HCT116 (cell line): ENCODE measurements around the gene NAGPA. TPM values are rescaled to one million over a fixed set of nuclear protein-coding genes. Genes with fewer than 3 reads are reported as not detected.

Source experiments
- ATAC-seq: fragments of 200-7000 bp; cut with Tn5 transposase; 2 replicates; pipeline ENCODE4 v1.9.1; 2020; ENCODE audit warnings: mild to moderate bottlenecking, moderate library complexity
- BruUV-seq: library from RNA; stranded (reverse); fragments of 400-500 nt; replicated peaks from 2 replicates; lab custom pipeline; 2021; lab: Mats Ljungman, UMichigan
- CTCF ChIA-PET: fragments of 300-600 bp; sonication (Branson Sonifier 250); formaldehyde crosslinking; loops from one replicate; lab custom pipeline; 2021; ENCODE audit warnings: antibody characterized with exemption; lab: Charles Lee
- POLR2A ChIA-PET: fragments of 300-600, 350-600 bp; sonication (Branson Sonifier 250); formaldehyde crosslinking; loops from one replicate; lab custom pipeline; 2021; ENCODE audit warnings: antibody characterized with exemption; lab: Charles Lee
- RAD21 ChIA-PET, 2 experiments: fragments of 300-600 bp; sonication (Branson Sonifier 250); formaldehyde crosslinking; loops; one replicate each; lab custom pipeline; 2023; ENCODE audit warnings: low total read pairs in 2 of 2; ENCODE audit not compliant: uncharacterized antibody in 2 of 2, unreplicated experiment in 2 of 2, low non-redundant PET in 1 of 2; lab: Charles Lee
- DNase-seq: peaks from one replicate; pipeline ENCODE4 v3.0.0-alpha.2; 2010; ENCODE audit warnings: low read depth, low spot score
- H2AFZ ChIP-seq: fragments of 200-600 bp; shearing (Covaris generic), sonication (generic); 2 replicates; pipeline ENCODE4 v1.6.1; 2017; ENCODE audit warnings: low read depth, mixed run types, mixed read lengths, antibody characterized with exemption, low read length; ENCODE audit not compliant: poor library complexity, severe bottlenecking
- H3K27ac ChIP-seq: 2 replicates; pipeline ENCODE4 v1.5.1; 2012; ENCODE audit warnings: low read depth, low read length
- H3K27me3 ChIP-seq: fragments of 200-600 bp; sonication (generic); 2 replicates; pipeline ENCODE4 v1.6.1; 2016; ENCODE audit warnings: mixed run types, low read length, mixed read lengths; ENCODE audit not compliant: insufficient read depth
- H3K36me3 ChIP-seq, 2 experiments: fragments of 200-500 bp in 1 of 2; fragments of 200-600 bp in 1 of 2; sonication (Bioruptor generic) in 1 of 2; sonication (generic) in 1 of 2; 2 replicates each; pipeline versions ENCODE4 v1.5.1 to v1.6.1; 2014 to 2016; ENCODE audit warnings: low read length in 2 of 2, inconsistent platforms in 1 of 2, mixed read lengths in 1 of 2, mixed run types in 1 of 2; ENCODE audit not compliant: insufficient read depth in 2 of 2, control insufficient read depth in 1 of 2
- H3K4me1 ChIP-seq, 2 experiments: fragments of 200-600 bp in 1 of 2; sonication (generic) in 1 of 2; 2 replicates each; pipeline versions ENCODE4 v1.5.1 to v1.6.1; 2012 to 2017; ENCODE audit warnings: low read length in 2 of 2, inconsistent platforms in 1 of 2, mild to moderate bottlenecking in 1 of 2, mixed read lengths in 1 of 2, mixed run types in 1 of 2, moderate library complexity in 1 of 2; ENCODE audit not compliant: insufficient read depth in 2 of 2, control insufficient read depth in 1 of 2
- H3K4me2 ChIP-seq: fragments of 200-600 bp; sonication (generic); 2 replicates; pipeline ENCODE4 v1.6.1; 2017; ENCODE audit warnings: mixed run types, low read length, mixed read lengths
- H3K4me3 ChIP-seq, 2 experiments: fragments of 200-600 bp in 1 of 2; sonication (generic) in 1 of 2; replicated peaks in 1 of 2; 2 replicates each; pipeline ENCODE4 v1.5.1; 2011 to 2016; ENCODE audit warnings: low read length in 2 of 2, control low read depth in 1 of 2, low read depth in 1 of 2, mild to moderate bottlenecking in 1 of 2, mixed read lengths in 1 of 2, mixed run types in 1 of 2
- H3K79me2 ChIP-seq: fragments of 200-600 bp; sonication (generic); 2 replicates; pipeline ENCODE4 v1.6.1; 2017; ENCODE audit warnings: mild to moderate bottlenecking, mixed run types, low read length, moderate library complexity, mixed read lengths; ENCODE audit not compliant: insufficient read depth
- H3K9ac ChIP-seq: fragments of 200-600 bp; sonication (generic); 2 replicates; pipeline ENCODE4 v1.6.1; 2016; ENCODE audit warnings: low read length, mixed read lengths
- H3K9me2 ChIP-seq: fragments of 200-600 bp; sonication (generic), shearing (Covaris generic); 2 replicates; pipeline ENCODE4 v1.6.1; 2017; ENCODE audit warnings: mixed run types, mild to moderate bottlenecking, moderate library complexity; ENCODE audit not compliant: insufficient read depth
- H3K9me3 ChIP-seq, 2 experiments: fragments of 200-500 bp in 1 of 2; fragments of 200-600 bp in 1 of 2; sonication (Bioruptor generic) in 1 of 2; sonication (generic) in 1 of 2; 2 replicates each; pipeline ENCODE4 v1.6.1; 2014 to 2017; ENCODE audit warnings: low read length in 2 of 2, mixed read lengths in 2 of 2, inconsistent platforms in 1 of 2, low read depth in 1 of 2, mild to moderate bottlenecking in 1 of 2, mixed run types in 1 of 2, moderate library complexity in 1 of 2; ENCODE audit not compliant: control insufficient read depth in 1 of 2, insufficient read depth in 1 of 2
- H4K20me1 ChIP-seq: fragments of 200-600 bp; sonication (generic), shearing (Covaris generic); 2 replicates; pipeline ENCODE4 v1.6.1; 2017; ENCODE audit warnings: mixed run types, mild to moderate bottlenecking, moderate library complexity; ENCODE audit not compliant: insufficient read depth
- CEBPB ChIP-seq: IDR thresholded peaks from 2 replicates; pipeline ENCODE4 v1.6.1; 2012; ENCODE audit warnings: low read depth
- EGR1 ChIP-seq: IDR thresholded peaks from 2 replicates; pipeline ENCODE4 v1.6.1; 2012; ENCODE audit warnings: low read depth
- ELF1 ChIP-seq: IDR thresholded peaks from 2 replicates; pipeline ENCODE4 v1.6.1; 2012; ENCODE audit warnings: low read depth, borderline replicate concordance
- EZH2 ChIP-seq: fragments of 200-600 bp; sonication (generic); IDR thresholded peaks from 2 replicates; pipeline ENCODE4 v1.6.1; 2017; ENCODE audit warnings: antibody characterized with exemption, mixed run types
- EZH2phosphoT487 ChIP-seq: fragments of 200-600 bp; IDR thresholded peaks from 2 replicates; pipeline ENCODE4 v1.6.1; 2018; ENCODE audit warnings: antibody characterized with exemption, borderline replicate concordance
- FOSL1 ChIP-seq: IDR thresholded peaks from 2 replicates; pipeline ENCODE4 v1.6.1; 2012; ENCODE audit warnings: low read depth
- POLR2A ChIP-seq: IDR thresholded peaks from 2 replicates; pipeline ENCODE4 v1.7.0; 2011; ENCODE audit warnings: borderline replicate concordance; ENCODE audit not compliant: insufficient read depth, insufficient read length; ENCODE audit errors: extremely low read depth
- POLR2AphosphoS5 ChIP-seq: IDR thresholded peaks from 2 replicates; pipeline ENCODE4 v1.6.1; 2011; ENCODE audit warnings: mild to moderate bottlenecking, low read depth, low read length, moderate library complexity
- RAD21 ChIP-seq: IDR thresholded peaks from 2 replicates; pipeline ENCODE4 v1.6.1; 2012; ENCODE audit warnings: low read depth, mild to moderate bottlenecking
- SIN3A ChIP-seq: IDR thresholded peaks from 2 replicates; pipeline ENCODE4 v1.6.1; 2012; ENCODE audit warnings: low read depth
- SP1 ChIP-seq: IDR thresholded peaks from 2 replicates; pipeline ENCODE4 v1.6.1; 2012; ENCODE audit warnings: low read depth
- SRF ChIP-seq: IDR thresholded peaks from 2 replicates; pipeline ENCODE4 v1.6.1; 2012; ENCODE audit warnings: low read depth
- TCF7L2 ChIP-seq: IDR thresholded peaks from 2 replicates; pipeline ENCODE4 v1.7.0; 2011; ENCODE audit warnings: borderline replicate concordance, inconsistent platforms; ENCODE audit not compliant: insufficient read depth, insufficient read length; ENCODE audit errors: extremely low read depth
- ZFX ChIP-seq: fragments of 450-650 bp; IDR thresholded peaks from 2 replicates; pipeline ENCODE4 v1.6.1; 2017
- ZNF274 ChIP-seq: fragments of 200-500 bp; sonication (Bioruptor generic); IDR thresholded peaks from 2 replicates; pipeline ENCODE4 v1.6.1; 2014; ENCODE audit warnings: mild to moderate bottlenecking, low read depth, low read length, inconsistent platforms
- intact Hi-C: fragments of 100-400 bp; cut with micrococcal nuclease; formaldehyde crosslinking; loops from 2 replicates; pipeline ENCODE4 v1.10.0; 2022
- total RNA-seq: library from RNA; stranded (reverse); gene quantifications from one replicate; pipeline ENCODE4 v1.2.1, GENCODE V29; 2021; ENCODE audit not compliant: unreplicated experiment
- TF ChIP-seq, protein P1 (sequence below): IDR thresholded peaks from 2 replicates; pipeline ENCODE4 v1.6.1; 2012
- TF ChIP-seq, protein P2 (sequence below): IDR thresholded peaks from 2 replicates; pipeline ENCODE4 v1.6.1; 2012; ENCODE audit warnings: low read depth
- TF ChIP-seq, protein P3 (sequence below), 3 experiments: fragments of 200-600 bp in 1 of 3; sonication (generic) in 1 of 3; IDR thresholded peaks in 2 of 3; conservative IDR thresholded peaks in 1 of 3; 2 replicates each; pipeline ENCODE4 v1.5.1; 2012 to 2017; ENCODE audit warnings: low read depth in 2 of 3, low read length in 2 of 3, antibody characterized with exemption in 1 of 3, borderline replicate concordance in 1 of 3, control low read depth in 1 of 3, mild to moderate bottlenecking in 1 of 3, mixed read lengths in 1 of 3, mixed run types in 1 of 3, moderate library complexity in 1 of 3; ENCODE audit not compliant: insufficient read depth in 1 of 3
- TF ChIP-seq, protein P4 (sequence below): IDR thresholded peaks from 2 replicates; pipeline ENCODE4 v1.6.1; 2012

Gene NAGPA
- total RNA-seq, 1 experiment from 2014 or later: 17.5 TPM

DNA sequence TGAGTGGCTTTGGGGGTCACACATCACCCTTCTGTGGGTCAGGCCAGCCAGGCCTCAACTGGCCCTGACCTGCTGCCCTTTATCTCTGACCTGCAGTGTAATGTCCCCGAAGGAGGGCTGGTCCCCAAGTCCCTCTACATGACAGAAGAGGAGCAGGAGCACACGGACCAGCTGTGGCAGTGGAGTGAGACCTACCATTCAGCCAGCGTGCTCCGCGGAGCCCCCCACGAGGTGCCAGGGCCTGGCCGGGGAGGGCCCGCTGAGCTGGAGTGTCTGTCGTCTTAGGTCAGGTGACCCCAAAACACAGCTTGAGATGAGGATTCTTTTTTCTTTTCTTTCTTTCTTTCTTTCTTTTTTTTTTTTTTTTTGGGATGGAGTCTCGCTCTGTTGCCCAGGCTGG lies 26.5 kb downstream of the NAGPA start:
- Histone ChIP-seq H2AFZ (no peak overlapping the region), H3K27me3 (no peaks in the 10 kb centered on the region; the same call in 1 of the 2 replicates), H3K9ac (no peak overlapping the region), H3K4me1 (no peaks in the 10 kb centered on the region), H3K9me3 (no peaks in the 10 kb centered on the region)
- intact Hi-C loops: no loop called here
- BruUV-seq: no TSS peak
- DNase-seq: no peak
- CTCF ChIA-PET: interaction anchor here (0.6 kb wide), 1 partner anchor 12 kb away, joined by 3 read pairs; no protein-coding TSS in a partner anchor
- ATAC-seq: no peak
- RAD21 ChIA-PET: no interaction called here
- TF ChIP-seq ELF1 (no peak), POLR2A (no peak), RAD21 (no peak), EZH2phosphoT487 (no peak), ZNF274 (no peak), SRF (no peak), EGR1 (no peak), CEBPB (no peak), ZFX (no peak), POLR2AphosphoS5 (no peak), TCF7L2 (no peak), SIN3A (no peak), SP1 (no peak), EZH2 (no peak), FOSL1 (no peak)
- TF ChIP-seq, protein P1, sequence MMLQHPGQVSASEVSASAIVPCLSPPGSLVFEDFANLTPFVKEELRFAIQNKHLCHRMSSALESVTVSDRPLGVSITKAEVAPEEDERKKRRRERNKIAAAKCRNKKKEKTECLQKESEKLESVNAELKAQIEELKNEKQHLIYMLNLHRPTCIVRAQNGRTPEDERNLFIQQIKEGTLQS: no peak
- TF ChIP-seq, protein P2, sequence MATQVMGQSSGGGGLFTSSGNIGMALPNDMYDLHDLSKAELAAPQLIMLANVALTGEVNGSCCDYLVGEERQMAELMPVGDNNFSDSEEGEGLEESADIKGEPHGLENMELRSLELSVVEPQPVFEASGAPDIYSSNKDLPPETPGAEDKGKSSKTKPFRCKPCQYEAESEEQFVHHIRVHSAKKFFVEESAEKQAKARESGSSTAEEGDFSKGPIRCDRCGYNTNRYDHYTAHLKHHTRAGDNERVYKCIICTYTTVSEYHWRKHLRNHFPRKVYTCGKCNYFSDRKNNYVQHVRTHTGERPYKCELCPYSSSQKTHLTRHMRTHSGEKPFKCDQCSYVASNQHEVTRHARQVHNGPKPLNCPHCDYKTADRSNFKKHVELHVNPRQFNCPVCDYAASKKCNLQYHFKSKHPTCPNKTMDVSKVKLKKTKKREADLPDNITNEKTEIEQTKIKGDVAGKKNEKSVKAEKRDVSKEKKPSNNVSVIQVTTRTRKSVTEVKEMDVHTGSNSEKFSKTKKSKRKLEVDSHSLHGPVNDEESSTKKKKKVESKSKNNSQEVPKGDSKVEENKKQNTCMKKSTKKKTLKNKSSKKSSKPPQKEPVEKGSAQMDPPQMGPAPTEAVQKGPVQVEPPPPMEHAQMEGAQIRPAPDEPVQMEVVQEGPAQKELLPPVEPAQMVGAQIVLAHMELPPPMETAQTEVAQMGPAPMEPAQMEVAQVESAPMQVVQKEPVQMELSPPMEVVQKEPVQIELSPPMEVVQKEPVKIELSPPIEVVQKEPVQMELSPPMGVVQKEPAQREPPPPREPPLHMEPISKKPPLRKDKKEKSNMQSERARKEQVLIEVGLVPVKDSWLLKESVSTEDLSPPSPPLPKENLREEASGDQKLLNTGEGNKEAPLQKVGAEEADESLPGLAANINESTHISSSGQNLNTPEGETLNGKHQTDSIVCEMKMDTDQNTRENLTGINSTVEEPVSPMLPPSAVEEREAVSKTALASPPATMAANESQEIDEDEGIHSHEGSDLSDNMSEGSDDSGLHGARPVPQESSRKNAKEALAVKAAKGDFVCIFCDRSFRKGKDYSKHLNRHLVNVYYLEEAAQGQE: no peak
- TF ChIP-seq, protein P3, sequence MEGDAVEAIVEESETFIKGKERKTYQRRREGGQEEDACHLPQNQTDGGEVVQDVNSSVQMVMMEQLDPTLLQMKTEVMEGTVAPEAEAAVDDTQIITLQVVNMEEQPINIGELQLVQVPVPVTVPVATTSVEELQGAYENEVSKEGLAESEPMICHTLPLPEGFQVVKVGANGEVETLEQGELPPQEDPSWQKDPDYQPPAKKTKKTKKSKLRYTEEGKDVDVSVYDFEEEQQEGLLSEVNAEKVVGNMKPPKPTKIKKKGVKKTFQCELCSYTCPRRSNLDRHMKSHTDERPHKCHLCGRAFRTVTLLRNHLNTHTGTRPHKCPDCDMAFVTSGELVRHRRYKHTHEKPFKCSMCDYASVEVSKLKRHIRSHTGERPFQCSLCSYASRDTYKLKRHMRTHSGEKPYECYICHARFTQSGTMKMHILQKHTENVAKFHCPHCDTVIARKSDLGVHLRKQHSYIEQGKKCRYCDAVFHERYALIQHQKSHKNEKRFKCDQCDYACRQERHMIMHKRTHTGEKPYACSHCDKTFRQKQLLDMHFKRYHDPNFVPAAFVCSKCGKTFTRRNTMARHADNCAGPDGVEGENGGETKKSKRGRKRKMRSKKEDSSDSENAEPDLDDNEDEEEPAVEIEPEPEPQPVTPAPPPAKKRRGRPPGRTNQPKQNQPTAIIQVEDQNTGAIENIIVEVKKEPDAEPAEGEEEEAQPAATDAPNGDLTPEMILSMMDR (IDR thresholded peaks at IDR 0.05 in 2 of 3, conservative IDR thresholded peaks at IDR 0.05 in 1 of 3; ENCODE audit: borderline replicate concordance in 1 of 3, insufficient read depth in 1 of 3, low read depth in 2 of 3, low read length in 2 of 3): no peak
- TF ChIP-seq, protein P4, sequence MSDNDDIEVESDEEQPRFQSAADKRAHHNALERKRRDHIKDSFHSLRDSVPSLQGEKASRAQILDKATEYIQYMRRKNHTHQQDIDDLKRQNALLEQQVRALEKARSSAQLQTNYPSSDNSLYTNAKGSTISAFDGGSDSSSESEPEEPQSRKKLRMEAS: no peak
- TF ChIP-seq, all 23 proteins: peak for 0
- no peaks in the 10 kb centered on the region for H4K20me1 ChIP-seq
- H3K36me3 ChIP-seq: no peaks in the 10 kb centered on the region
- H3K4me2 ChIP-seq: no peak overlapping the region
- no peak overlapping the region for H3K4me3 ChIP-seq
- no peak overlapping the region for H3K27ac ChIP-seq
- POLR2A ChIA-PET: no interaction called here
- no peaks in the 10 kb centered on the region for H3K9me2 ChIP-seq
- no peaks in the 10 kb centered on the region for H3K79me2 ChIP-seq
